Endodermal cell (in vitro differentiated cells): ENCODE data around the gene SOST. TPM values are rescaled to one million over a fixed set of nuclear protein-coding genes. Genes with fewer than 3 reads are reported as not detected.

Experiments used
- DNase-seq: peaks from one replicate; pipeline ENCODE4 v3.0.0-alpha.2; 2017
- H3K27ac ChIP-seq: 2 replicates; pipeline ENCODE4 v1.5.1; 2013; ENCODE audit warnings: mild to moderate bottlenecking, low read depth, low read length, moderate library complexity
- H3K27me3 ChIP-seq: 2 replicates; pipeline ENCODE4 v1.6.1; 2013; ENCODE audit warnings: mild to moderate bottlenecking, low read length, moderate library complexity; ENCODE audit not compliant: insufficient read depth, control insufficient read depth, poor library complexity, severe bottlenecking
- H3K36me3 ChIP-seq: 2 replicates; pipeline ENCODE4 v1.7.0; 2013; ENCODE audit warnings: mild to moderate bottlenecking, low read length, moderate library complexity; ENCODE audit not compliant: control insufficient read depth, insufficient read depth
- H3K4me1 ChIP-seq: one replicate; pipeline ENCODE4 v1.7.0; 2013; ENCODE audit warnings: low read length; ENCODE audit not compliant: control insufficient read depth, insufficient read depth
- H3K4me3 ChIP-seq: 2 replicates; pipeline ENCODE4 v1.5.1; 2013; ENCODE audit warnings: mild to moderate bottlenecking, low read length, moderate library complexity
- H3K9ac ChIP-seq: 2 replicates; pipeline ENCODE4 v1.6.1; 2013; ENCODE audit warnings: mild to moderate bottlenecking, low read length, moderate library complexity; ENCODE audit not compliant: poor library complexity, severe bottlenecking; ENCODE audit errors: extremely low read depth
- H3K9me3 ChIP-seq: 2 replicates; pipeline ENCODE4 v1.6.1; 2013; ENCODE audit warnings: mild to moderate bottlenecking, low read length, moderate library complexity; ENCODE audit not compliant: control insufficient read depth
- H3K27ac Mint-ChIP-seq: 2 replicates; pipeline ENCODE4 v1.8.0; 2020; ENCODE audit warnings: mixed read lengths
- H3K27me3 Mint-ChIP-seq: 2 replicates; pipeline ENCODE4 v1.8.0; 2021; ENCODE audit warnings: mild to moderate bottlenecking, mixed read lengths; ENCODE audit not compliant: insufficient read depth
- H3K36me3 Mint-ChIP-seq: 2 replicates; pipeline ENCODE4 v1.8.0; 2020; ENCODE audit warnings: low read depth, mixed read lengths
- H3K4me1 Mint-ChIP-seq: 2 replicates; pipeline ENCODE4 v1.8.0; 2020; ENCODE audit warnings: mixed read lengths
- H3K4me3 Mint-ChIP-seq: 2 replicates; pipeline ENCODE4 v1.8.0; 2020; ENCODE audit warnings: mild to moderate bottlenecking, moderate library complexity, mixed read lengths
- H3K9me3 Mint-ChIP-seq: 2 replicates; pipeline ENCODE4 v1.8.0; 2020; ENCODE audit warnings: mild to moderate bottlenecking, mixed read lengths
- WGBS, 2 experiments: methylation state at CpG; one replicate each; pipeline versions ENCODE4 v1.1.5 to v1.1.7; 2013; ENCODE audit warnings: missing lambda C conversion rate in 2 of 2, mixed read lengths in 1 of 2; ENCODE audit not compliant: insufficient coverage in 1 of 2, insufficient read length in 1 of 2; 5-methylcytosine and 5-hydroxymethylcytosine counted together
- total RNA-seq, 2 donors: library from RNA; stranded (reverse); fragmentation: NEBNext Ultra II Directional in 1 of 2; extraction: Animal tissue kit (Norgen Biotek cat#: 25700) in 1 of 2; gene quantifications; 2 replicates in 1 of 2; 3 replicates in 1 of 2; pipeline ENCODE4 v1.2.1, GENCODE V29; 2021
- TF ChIP-seq, protein P1 (sequence below): fragments of 200-600 bp; sonication (generic); conservative IDR thresholded peaks from 2 replicates; pipeline ENCODE4 v1.5.0; 2021; ENCODE audit warnings: antibody characterized with exemption, mild to moderate bottlenecking

Gene SOST
- total RNA-seq, 2 donors from 2014 or later: not detected

DNA sequence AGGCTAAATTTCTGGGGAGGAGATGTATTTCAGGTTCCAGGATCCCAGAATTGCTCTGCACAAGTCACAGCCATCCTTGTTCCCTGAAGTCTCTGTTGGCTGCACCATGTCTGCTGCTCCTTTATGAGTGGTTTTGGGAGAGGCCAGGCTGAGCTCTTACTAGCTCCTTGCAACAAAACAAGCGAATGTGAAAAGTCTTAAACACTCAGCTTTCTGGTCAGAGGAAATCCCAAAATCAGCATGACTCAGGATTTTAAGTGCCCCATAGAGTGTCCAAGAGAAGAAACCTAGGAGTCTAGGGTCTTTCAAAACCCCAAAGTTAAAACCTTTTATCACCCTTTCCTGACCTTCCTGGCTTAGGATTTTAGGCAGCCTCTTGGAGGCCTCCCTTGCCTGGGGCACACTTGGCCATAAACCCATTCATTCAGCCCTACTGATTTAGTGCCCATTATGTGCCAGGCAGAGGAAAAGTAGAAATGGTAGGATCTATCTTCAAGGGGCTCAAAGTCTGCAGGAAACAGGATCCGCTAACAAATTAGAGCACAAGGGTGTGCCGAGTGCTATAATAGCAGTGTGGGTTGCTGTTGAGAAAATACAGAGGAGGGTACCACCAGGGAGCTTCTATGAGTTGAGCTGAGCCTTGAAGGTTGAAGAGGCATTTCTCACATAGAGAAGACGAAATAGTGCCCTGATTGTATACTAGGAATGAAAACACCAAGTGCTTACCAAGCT lies 36.9 kb downstream of the SOST start:
- H3K4me1 Mint-ChIP-seq: peaks cover 16% of the 10 kb centered on the region
- WGBS, 2 experiments: 91 to 95% methylated on average over 4 of the region's 4 CpGs
- Histone ChIP-seq H3K9ac (no peak overlapping the region), H3K36me3 (no peaks in the 10 kb centered on the region), H3K9me3 (no peaks in the 10 kb centered on the region), H3K4me3 (no peak overlapping the region), H3K27me3 (no peaks in the 10 kb centered on the region), H3K27ac (peak overlapping the region; percentile 78), H3K4me1 (no peaks in the 10 kb centered on the region)
- peak overlapping the region; percentile 81 for H3K27ac Mint-ChIP-seq
- peak; percentile 60 for DNase-seq
- H3K27me3 Mint-ChIP-seq: peaks cover 18% of the 10 kb centered on the region
- TF ChIP-seq, protein P1, sequence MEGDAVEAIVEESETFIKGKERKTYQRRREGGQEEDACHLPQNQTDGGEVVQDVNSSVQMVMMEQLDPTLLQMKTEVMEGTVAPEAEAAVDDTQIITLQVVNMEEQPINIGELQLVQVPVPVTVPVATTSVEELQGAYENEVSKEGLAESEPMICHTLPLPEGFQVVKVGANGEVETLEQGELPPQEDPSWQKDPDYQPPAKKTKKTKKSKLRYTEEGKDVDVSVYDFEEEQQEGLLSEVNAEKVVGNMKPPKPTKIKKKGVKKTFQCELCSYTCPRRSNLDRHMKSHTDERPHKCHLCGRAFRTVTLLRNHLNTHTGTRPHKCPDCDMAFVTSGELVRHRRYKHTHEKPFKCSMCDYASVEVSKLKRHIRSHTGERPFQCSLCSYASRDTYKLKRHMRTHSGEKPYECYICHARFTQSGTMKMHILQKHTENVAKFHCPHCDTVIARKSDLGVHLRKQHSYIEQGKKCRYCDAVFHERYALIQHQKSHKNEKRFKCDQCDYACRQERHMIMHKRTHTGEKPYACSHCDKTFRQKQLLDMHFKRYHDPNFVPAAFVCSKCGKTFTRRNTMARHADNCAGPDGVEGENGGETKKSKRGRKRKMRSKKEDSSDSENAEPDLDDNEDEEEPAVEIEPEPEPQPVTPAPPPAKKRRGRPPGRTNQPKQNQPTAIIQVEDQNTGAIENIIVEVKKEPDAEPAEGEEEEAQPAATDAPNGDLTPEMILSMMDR: no peak
- H3K9me3 Mint-ChIP-seq: no peaks in the 10 kb centered on the region
- H3K36me3 Mint-ChIP-seq: no peaks in the 10 kb centered on the region
- H3K4me3 Mint-ChIP-seq: peak overlapping the region; percentile 65

DNA sequence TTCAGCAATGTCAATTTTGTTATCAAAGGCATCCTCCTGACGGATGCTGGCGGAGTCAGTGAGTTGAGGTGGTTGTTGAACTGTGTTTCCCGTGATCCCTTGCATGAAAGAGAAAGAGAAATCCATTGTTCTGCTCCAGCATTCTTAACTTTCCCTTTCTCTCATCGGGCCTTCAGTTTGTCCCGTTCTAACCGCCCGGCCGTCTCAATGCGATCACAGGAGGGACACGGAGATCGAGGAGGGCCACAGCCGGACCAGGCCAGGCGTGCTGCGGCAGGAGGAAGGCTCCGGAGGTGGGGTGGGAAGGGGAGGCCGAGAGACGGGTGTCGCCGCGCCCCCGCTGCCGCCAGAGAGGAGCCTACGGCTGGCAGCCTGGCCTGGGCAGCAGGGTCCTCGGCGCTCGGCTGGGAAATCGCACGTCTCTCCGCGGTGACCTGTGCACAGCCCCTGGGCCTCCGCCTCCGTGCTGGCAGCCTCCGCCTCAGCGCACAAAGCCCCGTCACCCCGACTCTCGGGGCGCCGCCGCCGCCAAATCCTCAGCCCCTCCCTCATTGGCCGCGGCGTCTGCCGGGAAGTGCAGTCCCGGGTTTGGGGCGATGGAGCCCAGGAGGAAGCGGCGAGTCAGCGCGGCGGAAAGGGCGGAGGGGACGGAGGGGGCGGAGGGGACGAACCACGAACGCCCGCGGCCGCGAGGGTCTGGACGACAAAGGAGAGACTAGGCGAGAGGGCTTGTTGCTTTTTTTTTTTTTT lies 38.1 kb downstream of the SOST start:
- Histone ChIP-seq H3K9me3 (no peaks in the 10 kb centered on the region), H3K9ac (peak overlapping the region; percentile 47), H3K27me3 (peaks cover 3% of the 10 kb centered on the region), H3K27ac (peak overlapping the region; percentile 91), H3K36me3 (no peaks in the 10 kb centered on the region), H3K4me1 (no peaks in the 10 kb centered on the region), H3K4me3 (peak overlapping the region; percentile 70)
- Mint-ChIP-seq H3K36me3 (no peaks in the 10 kb centered on the region), H3K4me3 (peak overlapping the region; percentile 65), H3K27ac (peak overlapping the region; percentile 89), H3K9me3 (no peaks in the 10 kb centered on the region), H3K4me1 (peaks cover 16% of the 10 kb centered on the region), H3K27me3 (peaks cover 31% of the 10 kb centered on the region)
- peak; percentile 92 for DNase-seq
- WGBS, 2 experiments: 10 to 11% methylated on average over 7 to 63 of the region's 64 CpGs
- TF ChIP-seq, protein P1: no peak

DNA sequence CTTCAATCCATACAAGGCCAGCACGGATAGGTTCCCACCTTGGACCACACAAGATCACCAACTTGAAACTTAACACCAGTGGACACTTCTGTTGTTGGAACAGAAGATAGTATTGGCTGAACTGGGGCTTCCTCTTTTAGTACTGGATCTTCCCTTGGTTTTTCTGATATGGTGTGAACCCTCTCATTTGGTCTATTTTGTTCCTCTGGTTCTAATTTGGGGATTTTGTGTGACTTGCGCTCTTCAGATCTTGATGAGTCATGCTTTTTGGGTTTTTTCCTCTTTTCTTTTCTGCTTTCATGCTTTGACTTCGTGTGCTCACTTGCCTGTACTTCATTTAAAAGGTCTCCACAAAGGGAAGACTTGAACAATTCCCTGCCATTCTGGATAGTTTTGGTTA lies 39.0 kb downstream of the SOST start:
- Mint-ChIP-seq H3K4me1 (peaks cover 16% of the 10 kb centered on the region), H3K27me3 (peaks cover 40% of the 10 kb centered on the region), H3K9me3 (no peaks in the 10 kb centered on the region), H3K36me3 (no peaks in the 10 kb centered on the region), H3K4me3 (peak overlapping the region; percentile 65), H3K27ac (no peak overlapping the region)
- Histone ChIP-seq H3K4me3 (no peak overlapping the region), H3K36me3 (no peaks in the 10 kb centered on the region), H3K9ac (no peak overlapping the region), H3K27me3 (peaks cover 13% of the 10 kb centered on the region), H3K4me1 (no peaks in the 10 kb centered on the region), H3K9me3 (no peaks in the 10 kb centered on the region), H3K27ac (no peak overlapping the region)
- 90 to 91% methylated on average over 2 to 3 of the region's 3 CpGs for WGBS, 2 experiments
- TF ChIP-seq, protein P1: no peak
- DNase-seq: no peak
